BLaER1 (cell line): Measurements from ENCODE around the gene MZT2B.
"Not testable (repeated sequence)": the region's sequence is repeated elsewhere in the genome, so short reads cannot be mapped to it uniquely, and the experiment has no call there.

Source experiments
- H3K27ac ChIP-seq: shearing (Covaris generic); formaldehyde crosslinking; 2 replicates; pipeline ENCODE4 v1.8.1; 2022
- H3K27me3 ChIP-seq: shearing (Covaris generic); formaldehyde crosslinking; 2 replicates; pipeline ENCODE4 v1.8.1; 2022
- H3K36me3 ChIP-seq: shearing (Covaris generic); formaldehyde crosslinking; 2 replicates; pipeline ENCODE4 v1.8.1; 2022
- H3K4me1 ChIP-seq: shearing (Covaris generic); formaldehyde crosslinking; 2 replicates; pipeline ENCODE4 v1.8.1; 2022
- H3K4me2 ChIP-seq: shearing (Covaris generic); formaldehyde crosslinking; 2 replicates; pipeline ENCODE4 v1.8.1; 2022
- H3K4me3 ChIP-seq: shearing (Covaris generic); formaldehyde crosslinking; 2 replicates; pipeline ENCODE4 v1.8.1; 2022
- H3K9ac ChIP-seq: shearing (Covaris generic); formaldehyde crosslinking; 2 replicates; pipeline ENCODE4 v1.8.1; 2022
- H3K9me3 ChIP-seq: shearing (Covaris generic); formaldehyde crosslinking; 2 replicates; pipeline ENCODE4 v1.8.1; 2022
- H4K20me1 ChIP-seq: shearing (Covaris generic); formaldehyde crosslinking; 2 replicates; pipeline ENCODE4 v1.8.1; 2022
- Cebpa-rat ChIP-seq: shearing (Covaris generic); IDR thresholded peaks from 2 replicates; pipeline ENCODE4 v1.8.1; 2022

MZT2B gene

DNA sequence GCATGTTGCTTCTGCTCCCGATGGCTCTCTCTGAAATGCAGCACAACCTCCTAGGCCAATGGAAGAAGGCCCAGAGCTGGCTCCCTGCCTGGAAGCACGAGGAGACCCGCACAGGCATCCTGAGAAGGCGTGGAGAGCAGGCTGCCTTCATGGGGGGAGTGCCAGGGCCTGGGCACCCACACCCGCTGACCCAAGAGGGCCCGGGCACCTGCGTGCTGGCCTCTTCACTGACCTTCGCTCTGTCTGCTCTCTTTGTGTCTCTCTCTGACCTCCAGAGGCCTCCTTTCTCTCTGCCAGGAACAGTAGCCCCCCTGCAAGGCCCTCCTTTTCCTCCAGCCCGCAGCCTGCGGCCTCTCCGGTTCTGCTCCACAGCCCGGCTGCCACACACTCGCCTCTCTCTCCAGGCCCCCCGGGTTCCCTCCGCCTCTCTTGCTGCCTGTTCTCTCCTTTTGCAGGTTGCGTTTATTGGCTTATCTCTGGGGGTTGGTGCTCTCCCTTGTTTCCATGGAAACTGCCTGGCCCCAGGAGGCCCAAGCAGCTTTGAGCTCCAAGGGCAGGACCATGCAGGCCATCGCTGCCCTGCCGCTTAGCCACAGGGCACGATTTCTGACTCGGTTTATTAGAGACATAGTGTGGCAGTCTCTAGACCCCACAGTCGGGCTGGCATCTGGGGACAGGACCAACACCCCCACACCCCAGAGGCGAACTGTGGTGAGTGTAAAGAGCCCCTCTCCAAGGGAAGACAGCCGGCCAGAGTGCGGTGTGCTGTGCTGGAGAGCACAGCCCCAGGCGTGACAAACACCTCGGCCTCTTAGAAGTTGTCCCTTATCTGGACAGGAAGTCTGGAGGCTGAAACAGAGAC is 1.7 kb downstream of the MZT2B start:
- peaks cover 47% of the 10 kb centered on the region for H3K36me3 ChIP-seq
- TF ChIP-seq Cebpa-rat, result no peak
- H3K4me1 ChIP-seq, result peaks cover 58% of the 10 kb centered on the region
- peak overlapping the region; percentile 99 for H3K4me3 ChIP-seq
- H3K27ac ChIP-seq, result peak overlapping the region; percentile 94
- H3K27me3 ChIP-seq, result no peaks in the 10 kb centered on the region
- peak overlapping the region; percentile 98 for H3K4me2 ChIP-seq
- peaks cover 78% of the 10 kb centered on the region for H4K20me1 ChIP-seq
- H3K9me3 ChIP-seq, result no peaks in the 10 kb centered on the region
- peak overlapping the region; percentile 97 for H3K9ac ChIP-seq

DNA sequence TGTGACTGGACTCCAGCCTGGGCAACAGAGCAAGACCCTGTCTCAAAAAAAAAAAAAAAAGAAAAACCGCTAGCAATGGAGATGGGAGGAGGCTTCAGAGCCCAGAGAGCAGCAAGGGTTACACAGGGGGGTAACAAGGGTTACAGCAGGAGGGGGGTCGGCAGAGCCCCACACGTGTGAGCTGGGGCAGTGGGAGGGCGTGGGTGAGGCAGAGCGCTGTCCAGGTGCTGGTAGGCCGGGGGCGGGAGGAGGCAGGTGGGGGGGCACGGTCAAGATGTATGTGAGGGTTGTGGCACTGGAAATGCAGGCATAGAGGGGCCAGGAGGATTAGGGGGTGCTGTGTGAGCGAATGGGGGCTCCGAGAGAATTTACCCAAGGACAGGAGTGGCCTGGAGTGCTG is 3.4 kb downstream of the MZT2B start:
- Histone ChIP-seq H4K20me1 (peaks cover 78% of the 10 kb centered on the region), H3K36me3 (peaks cover 54% of the 10 kb centered on the region), H3K4me2 (peak overlapping the region; percentile 37), H3K9me3 (no peaks in the 10 kb centered on the region), H3K4me3 (no peak overlapping the region), H3K4me1 (peaks cover 46% of the 10 kb centered on the region), H3K27me3 (no peaks in the 10 kb centered on the region), H3K9ac (no peak overlapping the region), H3K27ac (0 out of 2 replicates have a peak overlapping the region, but pooled peaks have one; percentile 9)
- no peak for TF ChIP-seq Cebpa-rat

- Histone ChIP-seq H3K9me3 (no peaks in the 10 kb centered on the region), H4K20me1 (peaks cover 77% of the 10 kb centered on the region), H3K9ac (0 out of 2 replicates have a peak overlapping the region, but pooled peaks have one; percentile 19), H3K4me3 (no peak overlapping the region), H3K4me1 (peaks cover 42% of the 10 kb centered on the region), H3K27me3 (no peaks in the 10 kb centered on the region), H3K27ac (0 out of 2 replicates have a peak overlapping the region, but pooled peaks have one; percentile 9), H3K36me3 (peaks cover 59% of the 10 kb centered on the region), H3K4me2 (peak overlapping the region; percentile 37)
- no peak for TF ChIP-seq Cebpa-rat
Measured at GRCh38 chr2:130185896-130186295, 3.8 kb downstream of the MZT2B start.

DNA sequence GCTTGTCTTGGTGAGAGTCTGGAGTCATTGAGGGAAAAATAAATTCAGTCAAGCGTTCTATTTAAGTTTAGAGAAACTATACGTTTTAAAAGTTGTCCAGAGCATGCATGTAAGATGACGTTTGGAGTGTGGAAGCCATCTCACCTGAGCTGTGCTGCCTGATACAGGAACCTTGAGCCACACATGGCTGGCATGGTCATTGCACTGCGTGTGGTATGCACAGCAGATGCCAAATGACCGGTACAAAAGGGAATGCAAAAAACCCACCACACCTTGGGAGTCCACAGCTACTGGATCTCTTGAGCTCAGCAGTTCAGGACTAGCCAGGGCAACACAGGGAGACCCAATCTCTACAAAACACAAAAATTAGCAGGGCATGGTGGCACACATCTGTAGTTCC is 4.3 kb downstream of the MZT2B start:
- Histone ChIP-seq H3K9me3 (no peaks in the 10 kb centered on the region), H3K4me1 (peaks cover 42% of the 10 kb centered on the region), H3K4me3 (no peak overlapping the region), H3K27me3 (no peaks in the 10 kb centered on the region), H3K36me3 (peaks cover 64% of the 10 kb centered on the region), H3K27ac (0 out of 2 replicates have a peak overlapping the region, but pooled peaks have one; percentile 9), H3K9ac (0 out of 2 replicates have a peak overlapping the region, but pooled peaks have one; percentile 19), H4K20me1 (peaks cover 74% of the 10 kb centered on the region), H3K4me2 (peak overlapping the region; percentile 37)
- no peak for TF ChIP-seq Cebpa-rat

GRCh38 chr2:130187268-130187667 is 5.2 kb downstream of the MZT2B start:
- Histone ChIP-seq H3K36me3 (peaks cover 70% of the 10 kb centered on the region), H3K9ac (no peak overlapping the region)

GRCh38 chr2:130187859-130188792 is 6.1 kb downstream of the MZT2B start:
- not testable (repeated sequence) for H3K27ac ChIP-seq, H3K27me3 ChIP-seq, H3K9ac ChIP-seq, H3K4me3 ChIP-seq, H3K9me3 ChIP-seq, H3K4me2 ChIP-seq
- H3K4me1 ChIP-seq, result peaks cover 42% of the 10 kb centered on the region
- peaks cover 70% of the 10 kb centered on the region for H3K36me3 ChIP-seq
- peaks cover 74% of the 10 kb centered on the region for H4K20me1 ChIP-seq

More at GRCh38 chr2:130187268-130187667, 5.2 kb downstream of the MZT2B start:
- Histone ChIP-seq H3K9me3 (no peaks in the 10 kb centered on the region), H3K4me2 (no peak overlapping the region; the same call in 1 of the 2 replicates), H3K27ac (no peak overlapping the region), H3K4me3 (no peak overlapping the region), H3K4me1 (peaks cover 42% of the 10 kb centered on the region), H4K20me1 (peaks cover 74% of the 10 kb centered on the region), H3K27me3 (no peaks in the 10 kb centered on the region)
- no peak for TF ChIP-seq Cebpa-rat

DNA sequence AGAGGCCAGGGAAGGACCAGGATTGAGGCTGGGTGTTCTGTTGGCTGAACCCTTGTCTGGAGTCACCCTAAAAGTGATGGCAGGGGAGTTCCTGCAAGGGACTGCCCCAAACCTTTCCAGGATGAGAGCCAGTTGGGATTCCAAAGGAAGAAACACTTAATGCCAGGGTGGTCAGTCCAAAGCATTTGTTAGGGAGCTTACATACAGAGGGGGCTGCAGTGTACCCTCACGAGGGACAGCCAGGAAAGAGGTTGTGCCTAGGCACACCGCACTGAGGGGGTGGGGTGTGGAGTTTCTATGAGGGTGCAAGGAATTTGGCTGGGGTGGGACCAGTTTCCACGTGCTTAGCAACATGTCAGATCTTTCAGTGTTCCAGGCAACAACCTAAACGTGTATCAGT is 6.9 kb downstream of the MZT2B start:
- not testable (repeated sequence) for H3K9ac ChIP-seq, H3K27ac ChIP-seq, H3K4me2 ChIP-seq, H3K9me3 ChIP-seq, H3K27me3 ChIP-seq, H3K4me3 ChIP-seq
- Histone ChIP-seq H3K36me3 (peaks cover 70% of the 10 kb centered on the region), H3K4me1 (peaks cover 36% of the 10 kb centered on the region), H4K20me1 (peaks cover 68% of the 10 kb centered on the region)

- H4K20me1 ChIP-seq, result peaks cover 55% of the 10 kb centered on the region
- TF ChIP-seq Cebpa-rat, result no peak
- H3K27me3 ChIP-seq, result no peaks in the 10 kb centered on the region
- no peak overlapping the region for H3K9ac ChIP-seq
- H3K27ac ChIP-seq, result no peak overlapping the region
- H3K4me1 ChIP-seq, result peaks cover 24% of the 10 kb centered on the region
- H3K4me3 ChIP-seq, result no peak overlapping the region
- no peak overlapping the region for H3K4me2 ChIP-seq
- peaks cover 62% of the 10 kb centered on the region for H3K36me3 ChIP-seq
- no peaks in the 10 kb centered on the region for H3K9me3 ChIP-seq
Measured at GRCh38 chr2:130190237-130190636, 8.2 kb downstream of the MZT2B start.

GRCh38 chr2:130191319-130191718 is 9.3 kb downstream of the MZT2B start:
- not testable (repeated sequence) for H3K27ac ChIP-seq, H3K9ac ChIP-seq, H3K4me2 ChIP-seq, H3K27me3 ChIP-seq, H3K4me3 ChIP-seq, H3K9me3 ChIP-seq
- Histone ChIP-seq H4K20me1 (peaks cover 44% of the 10 kb centered on the region), H3K4me1 (peaks cover 14% of the 10 kb centered on the region), H3K36me3 (peaks cover 54% of the 10 kb centered on the region)

GRCh38 chr2:130192451-130192850 is 10.4 kb downstream of the MZT2B start:
- H3K4me3 ChIP-seq, H3K4me1 ChIP-seq, H3K27me3 ChIP-seq, H3K4me2 ChIP-seq, H3K9ac ChIP-seq, H3K9me3 ChIP-seq, H3K27ac ChIP-seq: not testable (repeated sequence)
- peaks cover 33% of the 10 kb centered on the region for H4K20me1 ChIP-seq
- H3K36me3 ChIP-seq, result peaks cover 43% of the 10 kb centered on the region

DNA sequence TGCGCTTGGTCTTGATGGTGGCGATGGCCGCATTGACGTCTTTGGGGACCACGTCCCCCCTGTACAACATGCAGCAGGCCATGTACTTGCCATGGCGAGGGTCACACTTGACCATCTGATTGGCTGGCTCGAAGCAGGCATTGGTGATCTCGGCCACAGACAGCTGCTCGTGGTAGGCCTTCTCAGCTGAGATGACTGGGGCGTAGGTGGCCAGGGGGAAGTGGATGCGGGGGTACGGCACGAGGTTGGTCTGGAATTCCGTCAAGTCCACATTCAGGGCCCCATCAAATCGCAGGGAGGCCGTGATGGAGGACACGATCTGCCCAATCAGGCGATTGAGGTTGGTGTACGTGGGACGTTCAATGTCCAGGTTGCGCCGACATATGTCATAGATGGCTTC is 11.8 kb downstream of the MZT2B start:
- not testable (repeated sequence) for H3K27ac ChIP-seq, H3K4me1 ChIP-seq, H3K27me3 ChIP-seq, H3K4me3 ChIP-seq, H3K9ac ChIP-seq, H3K4me2 ChIP-seq, H3K9me3 ChIP-seq
- Histone ChIP-seq H3K36me3 (peaks cover 30% of the 10 kb centered on the region), H4K20me1 (peaks cover 19% of the 10 kb centered on the region)

- not testable (repeated sequence) for H3K4me1 ChIP-seq, H4K20me1 ChIP-seq, H3K9me3 ChIP-seq, H3K27ac ChIP-seq, H3K27me3 ChIP-seq, H3K4me3 ChIP-seq, H3K9ac ChIP-seq, H3K4me2 ChIP-seq
- H3K36me3 ChIP-seq, result peaks cover 19% of the 10 kb centered on the region
Measured at GRCh38 chr2:130195089-130195635, 13.1 kb downstream of the MZT2B start.

- not testable (repeated sequence) for H3K4me2 ChIP-seq, H3K4me1 ChIP-seq, H3K9ac ChIP-seq, H3K4me3 ChIP-seq, H3K36me3 ChIP-seq, H3K27ac ChIP-seq, H3K9me3 ChIP-seq, H4K20me1 ChIP-seq, H3K27me3 ChIP-seq
Measured at GRCh38 chr2:130196052-130196451, 14.0 kb downstream of the MZT2B start.
